HEK293T (cell line): Measurements from ENCODE around the gene EFCAB6.

Experiments used
- CTCF ChIA-PET: fragments of 350-600 bp; formaldehyde crosslinking; extraction: SDS; loops from one replicate; lab custom pipeline; 2021; ENCODE audit warnings: antibody characterized with exemption, inconsistent platforms; lab: Yijun Ruan, JAX
- POLR2A ChIA-PET: fragments of 350-600 bp; formaldehyde crosslinking; extraction: SDS; loops from one replicate; lab custom pipeline; 2020; ENCODE audit warnings: antibody characterized with exemption, inconsistent platforms; lab: Yijun Ruan, JAX
- DNase-seq: peaks from one replicate; pipeline ENCODE4 v3.0.0; 2012; ENCODE audit warnings: mixed read lengths; ENCODE audit errors: extremely low spot score
- ARNT ChIP-seq: fragments of 450-650 bp; IDR thresholded peaks from 2 replicates; pipeline ENCODE4 v1.6.1; 2017; ENCODE audit warnings: mild to moderate bottlenecking
- BHLHE40 ChIP-seq: fragments of 450-650 bp; IDR thresholded peaks from 2 replicates; pipeline ENCODE4 v1.6.1; 2016; ENCODE audit warnings: mild to moderate bottlenecking, moderate library complexity, borderline replicate concordance
- CTBP1 ChIP-seq: fragments of 450-650 bp; IDR thresholded peaks from 2 replicates; pipeline ENCODE4 v1.6.1; 2016; ENCODE audit warnings: borderline replicate concordance
- ELF4 ChIP-seq: fragments of 450-650 bp; IDR thresholded peaks from 2 replicates; pipeline ENCODE4 v1.6.1; 2017; ENCODE audit warnings: antibody characterized with exemption
- FOXA1 ChIP-seq: fragments of 450-650 bp; IDR thresholded peaks from 2 replicates; pipeline ENCODE4 v1.6.1; 2016; ENCODE audit warnings: mild to moderate bottlenecking
- FOXK2 ChIP-seq: fragments of 450-650 bp; IDR thresholded peaks from 2 replicates; pipeline ENCODE4 v1.6.1; 2016; ENCODE audit warnings: mild to moderate bottlenecking
- FOXM1 ChIP-seq: fragments of 450-650 bp; IDR thresholded peaks from 2 replicates; pipeline ENCODE4 v1.6.1; 2017; ENCODE audit warnings: mild to moderate bottlenecking, borderline replicate concordance
- HDGF ChIP-seq: fragments of 450-650 bp; IDR thresholded peaks from 2 replicates; pipeline ENCODE4 v1.6.1; 2017; ENCODE audit warnings: antibody characterized with exemption, borderline replicate concordance
- L3MBTL2 ChIP-seq: fragments of 450-650 bp; conservative IDR thresholded peaks from 2 replicates; pipeline ENCODE4 v1.6.1; 2016; ENCODE audit warnings: mild to moderate bottlenecking
- LEF1 ChIP-seq: fragments of 450-650 bp; IDR thresholded peaks from 2 replicates; pipeline ENCODE4 v1.6.1; 2017; ENCODE audit warnings: mild to moderate bottlenecking, borderline replicate concordance
- NFRKB ChIP-seq: fragments of 450-650 bp; IDR thresholded peaks from 2 replicates; pipeline ENCODE4 v1.6.1; 2016; ENCODE audit warnings: mild to moderate bottlenecking, moderate library complexity
- SP1 ChIP-seq: fragments of 450-650 bp; IDR thresholded peaks from 2 replicates; pipeline ENCODE4 v1.6.1; 2017
- SUZ12 ChIP-seq: fragments of 450-650 bp; IDR thresholded peaks from 2 replicates; pipeline ENCODE4 v1.6.1; 2016; ENCODE audit warnings: mild to moderate bottlenecking
- TARDBP ChIP-seq: fragments of 450-650 bp; IDR thresholded peaks from 2 replicates; pipeline ENCODE4 v1.6.1; 2016
- ZNF384 ChIP-seq: fragments of 450-650 bp; IDR thresholded peaks from 2 replicates; pipeline ENCODE4 v1.6.1; 2016
- TF ChIP-seq, protein P1 (sequence below): fragments of 450-650 bp; IDR thresholded peaks from 2 replicates; pipeline ENCODE4 v1.6.1; 2016

Gene EFCAB6

DNA sequence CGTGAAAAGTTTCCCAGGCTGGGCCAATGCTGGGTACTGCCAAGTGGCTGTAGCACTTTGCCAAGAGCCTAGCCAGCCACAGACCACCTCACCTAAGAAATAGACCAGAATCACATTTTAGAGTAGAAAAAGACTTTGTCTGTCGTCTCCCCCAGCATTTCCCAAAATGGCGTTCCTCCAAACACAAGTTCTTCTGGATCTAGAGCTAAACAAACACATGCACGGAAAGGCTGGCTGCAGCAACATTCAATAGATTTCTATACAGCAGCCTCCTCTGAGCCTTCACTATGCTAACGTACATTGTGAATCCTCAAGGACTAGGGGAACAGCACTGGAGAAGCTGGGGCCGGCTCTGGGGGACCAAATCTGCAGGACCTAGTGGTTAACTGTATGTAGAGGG, 65.0 kb downstream of the EFCAB6 start:
- DNase-seq: no peak
- TF ChIP-seq FOXK2: no peak
- ChIA-PET POLR2A (no interaction called here), CTCF (no interaction called here)

DNA sequence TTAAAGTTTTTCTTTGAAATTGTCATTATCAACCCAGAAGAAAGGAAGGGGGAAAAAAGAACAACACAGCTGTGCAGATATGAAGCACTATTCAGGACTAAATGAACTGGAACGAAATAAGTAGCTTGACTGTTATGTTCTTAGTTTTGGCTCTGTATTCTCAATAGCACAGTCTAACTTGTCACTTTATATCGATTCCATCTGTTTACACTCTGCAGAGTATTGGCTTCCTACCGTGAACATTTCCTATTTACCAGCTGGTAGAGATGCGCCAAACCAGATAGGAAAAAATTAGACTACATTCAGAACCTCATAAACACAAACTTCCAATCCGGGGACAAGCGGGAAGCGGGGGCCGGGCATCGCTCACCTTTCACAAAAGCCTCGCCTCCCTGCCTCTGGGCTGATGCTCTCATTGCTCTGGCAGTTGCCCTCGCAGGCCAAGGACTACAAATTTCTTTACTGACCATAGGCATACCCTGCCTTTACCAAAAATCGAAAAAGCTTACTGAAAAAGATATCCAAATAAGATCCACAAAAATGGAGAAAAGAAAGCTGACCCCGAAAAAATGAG, 66.2 kb downstream of the EFCAB6 start:
- ChIA-PET CTCF (interaction anchor here (0.6 to 1.3 kb wide), 2 partner anchors 10 to 53 kb away, joined by 3 to 4 read pairs; no protein-coding TSS in a partner anchor), POLR2A (no interaction called here)
- no peak for TF ChIP-seq LEF1
- TF ChIP-seq HDGF: no peak
- no peak for TF ChIP-seq SP1
- TF ChIP-seq ZNF384: no peak
- no peak for TF ChIP-seq CTBP1
- TF ChIP-seq ARNT: no peak
- no peak for TF ChIP-seq FOXM1
- TF ChIP-seq L3MBTL2: no peak
- no peak for TF ChIP-seq SUZ12
- no peak for TF ChIP-seq TARDBP
- TF ChIP-seq, protein P1, sequence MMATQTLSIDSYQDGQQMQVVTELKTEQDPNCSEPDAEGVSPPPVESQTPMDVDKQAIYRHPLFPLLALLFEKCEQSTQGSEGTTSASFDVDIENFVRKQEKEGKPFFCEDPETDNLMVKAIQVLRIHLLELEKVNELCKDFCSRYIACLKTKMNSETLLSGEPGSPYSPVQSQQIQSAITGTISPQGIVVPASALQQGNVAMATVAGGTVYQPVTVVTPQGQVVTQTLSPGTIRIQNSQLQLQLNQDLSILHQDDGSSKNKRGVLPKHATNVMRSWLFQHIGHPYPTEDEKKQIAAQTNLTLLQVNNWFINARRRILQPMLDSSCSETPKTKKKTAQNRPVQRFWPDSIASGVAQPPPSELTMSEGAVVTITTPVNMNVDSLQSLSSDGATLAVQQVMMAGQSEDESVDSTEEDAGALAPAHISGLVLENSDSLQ: no peak
- TF ChIP-seq ELF4: no peak
- TF ChIP-seq FOXK2: no peak
- TF ChIP-seq BHLHE40: no peak
- TF ChIP-seq NFRKB: no peak
- DNase-seq: no peak

DNA sequence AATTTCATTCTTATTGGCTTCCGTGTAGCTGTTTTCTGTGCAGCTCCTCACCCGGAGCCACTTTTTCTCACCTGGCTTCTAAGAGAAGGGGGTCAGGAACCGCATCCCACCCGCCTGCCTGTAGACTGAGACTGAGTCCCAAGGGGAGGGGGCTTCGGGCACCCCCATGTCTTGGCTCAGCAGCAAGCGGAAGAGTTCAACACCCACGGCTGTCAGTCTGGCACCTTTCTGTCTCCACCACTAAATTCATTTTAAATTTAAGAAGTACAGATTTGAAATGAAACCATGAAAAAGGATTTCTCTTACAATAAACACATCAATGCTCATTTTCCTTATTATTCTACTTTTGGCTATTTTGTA, 66.7 kb downstream of the EFCAB6 start:
- ChIA-PET POLR2A (no interaction called here), CTCF (interaction anchor here (0.7 to 1.3 kb wide), 2 partner anchors 11 to 821 kb away, joined by 3 to 4 read pairs; no protein-coding TSS in a partner anchor)
- no peak for DNase-seq
- TF ChIP-seq TARDBP: no peak
- TF ChIP-seq BHLHE40: no peak
- TF ChIP-seq L3MBTL2: no peak
- no peak for TF ChIP-seq FOXK2
- TF ChIP-seq FOXA1: no peak
- TF ChIP-seq ELF4: no peak
- TF ChIP-seq NFRKB: no peak
- TF ChIP-seq ARNT: no peak
- TF ChIP-seq, protein P1: no peak
- no peak for TF ChIP-seq SUZ12
- no peak for TF ChIP-seq CTBP1
- TF ChIP-seq SP1: no peak
- no peak for TF ChIP-seq ZNF384
- no peak for TF ChIP-seq HDGF
- TF ChIP-seq FOXM1: no peak
- no peak for TF ChIP-seq LEF1

DNA sequence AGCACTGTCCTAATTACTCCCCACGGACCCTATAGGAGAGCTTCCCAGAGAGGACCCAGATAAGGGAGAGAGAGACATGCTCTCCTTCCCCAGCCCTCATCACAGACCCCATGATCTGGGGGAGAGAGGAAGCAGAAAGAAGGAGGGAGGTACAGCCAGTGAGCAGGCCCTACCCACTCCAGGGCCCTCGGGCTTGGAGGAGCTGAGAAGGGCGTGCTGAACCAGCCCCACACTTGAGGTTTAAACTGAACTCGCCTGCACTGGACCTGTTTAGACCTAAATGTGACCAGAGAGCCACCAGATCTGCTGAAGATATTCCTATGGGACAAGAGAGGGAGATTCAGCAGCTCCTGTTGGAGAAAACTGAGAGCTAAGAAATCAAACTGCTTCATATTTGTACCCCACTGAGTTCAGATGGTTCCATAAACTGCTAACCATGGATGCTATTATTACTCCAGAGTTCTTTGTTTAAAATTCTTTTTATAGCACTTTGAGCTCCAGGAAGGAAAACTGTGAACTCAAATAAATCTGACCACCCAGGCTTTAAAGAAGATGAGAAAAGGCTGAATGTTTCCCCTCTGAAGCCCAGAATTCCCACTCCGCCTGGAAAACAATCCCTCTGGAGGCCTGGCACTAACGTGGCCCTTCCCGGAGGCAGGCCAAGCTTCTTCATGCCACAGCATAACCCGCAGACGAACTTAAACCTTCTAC, 67.2 kb downstream of the EFCAB6 start:
- CTCF ChIA-PET: interaction anchor here (0.7 kb wide), 1 partner anchor 821 kb away, joined by 3 read pairs; no protein-coding TSS in a partner anchor
- POLR2A ChIA-PET: no interaction called here
- TF ChIP-seq FOXA1 (no peak), HDGF (no peak), CTBP1 (no peak), NFRKB (no peak)
- DNase-seq: no peak

DNA sequence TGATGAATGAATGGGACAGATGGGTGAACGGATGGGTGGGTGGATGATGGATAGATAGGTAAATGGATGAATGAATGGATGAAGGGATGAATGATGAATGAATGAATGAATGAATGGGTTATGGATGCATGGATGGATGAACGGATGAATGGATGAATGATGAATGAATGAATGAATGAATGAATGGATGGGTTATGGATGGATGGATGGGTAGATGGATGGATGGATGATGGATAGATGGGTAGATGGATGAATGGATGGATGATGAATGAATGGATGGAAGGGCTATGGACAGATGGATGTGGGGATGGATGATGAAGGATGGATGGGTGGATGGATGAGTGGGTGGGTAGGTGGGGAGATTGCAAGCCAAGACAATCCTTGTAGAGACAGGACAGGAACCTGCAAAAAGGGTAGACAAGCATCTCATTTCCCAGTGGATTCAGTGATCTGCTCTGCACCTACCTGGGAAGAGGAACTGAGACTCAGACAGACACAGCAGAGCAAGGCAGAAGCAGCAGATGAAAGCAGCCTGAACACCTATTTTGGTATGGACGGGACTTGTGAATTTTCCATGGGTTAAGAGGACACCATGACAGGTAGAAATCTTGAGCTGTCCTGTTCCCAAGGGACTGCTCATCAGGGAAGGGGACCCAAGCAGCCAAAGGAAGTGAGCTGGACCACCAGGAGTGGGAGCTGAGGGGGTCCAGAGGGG, 68.0 kb downstream of the EFCAB6 start:
- ChIA-PET CTCF (interaction anchor here (0.5 to 1.2 kb wide), 2 partner anchors 9 to 41 kb away, joined by 3 to 5 read pairs; no protein-coding TSS in a partner anchor), POLR2A (no interaction called here)
- TF ChIP-seq FOXA1 (no peak), NFRKB (no peak), ZNF384 (no peak), CTBP1 (no peak), FOXM1 (no peak), FOXK2 (no peak), HDGF (no peak), LEF1 (no peak), SUZ12 (no peak), SP1 (no peak), ELF4 (no peak), ARNT (no peak)
- TF ChIP-seq, protein P1: no peak
- DNase-seq: no peak

DNA sequence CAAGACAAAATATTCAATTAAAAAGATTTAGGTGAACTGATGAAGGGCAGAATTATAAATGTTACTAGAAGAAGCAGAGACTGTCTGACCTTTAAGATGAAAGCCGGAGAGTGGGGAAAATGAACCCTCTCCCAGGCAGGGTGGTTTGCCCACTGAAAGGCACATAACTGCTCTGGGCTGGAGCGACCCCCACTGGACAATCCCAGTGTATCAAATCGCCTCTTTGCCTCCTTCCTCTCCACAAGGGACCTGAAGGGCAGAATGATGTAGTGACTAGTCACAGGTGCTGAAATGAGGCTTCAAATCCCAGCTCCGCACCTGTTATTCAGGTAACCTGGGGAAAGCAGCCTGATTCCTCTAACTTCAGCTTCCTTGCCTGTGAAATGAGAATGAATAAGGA, 69.0 kb downstream of the EFCAB6 start:
- POLR2A ChIA-PET: no interaction called here
- TF ChIP-seq LEF1 (no peak), SP1 (no peak), ELF4 (no peak), L3MBTL2 (no peak), ARNT (no peak), SUZ12 (no peak), BHLHE40 (no peak), HDGF (no peak), FOXM1 (no peak), FOXA1 (no peak), NFRKB (no peak), FOXK2 (no peak)
- TF ChIP-seq, protein P1: no peak
- CTCF ChIA-PET: interaction anchor here (0.5 to 1.2 kb wide), 3 partner anchors 8 to 53 kb away, joined by 3 to 5 read pairs (median 3); no protein-coding TSS in a partner anchor
- DNase-seq: peak; percentile 59
